ENCODE data around the gene AMIGO1. TPM values are rescaled to one million over a fixed set of nuclear protein-coding genes. Genes with fewer than 3 reads are reported as not detected.

The AMIGO1 gene
- total RNA-seq, 1 experiment from 2014 or later = 0.10 TPM

- ChIA-PET RAD21 (ENCODE audit: low non-redundant PET in 1 of 2, low total read pairs in 2 of 2, uncharacterized antibody in 2 of 2, unreplicated experiment in 2 of 2) (no interaction called here), CTCF (interaction anchor here (2.1 to 2.3 kb wide), 2 partner anchors 9 to 30 kb away, joined by 6 to 8 read pairs; partner anchors contain the start of gene CYB561D1), POLR2A (no interaction called here)
- Histone ChIP-seq H3K9me3 (ENCODE audit: control insufficient read depth in 1 of 2, insufficient read depth in 1 of 2, low read depth in 1 of 2, low read length in 2 of 2) (no peaks in the 10 kb centered on the region), H2AFZ (ENCODE audit: low read depth, low read length, poor library complexity, severe bottlenecking) (no peak overlapping the region), H3K9me2 (ENCODE audit: insufficient read depth) (no peaks in the 10 kb centered on the region; the same call in 1 of the 2 replicates), H3K4me2 (ENCODE audit: low read length) (no peak overlapping the region), H3K79me2 (ENCODE audit: insufficient read depth, low read length) (no peaks in the 10 kb centered on the region), H3K4me1 (ENCODE audit: control insufficient read depth in 1 of 2, insufficient read depth in 2 of 2, low read length in 2 of 2) (peaks cover 0 to 3% of the 10 kb centered on the region in 2 experiments; a peak in 1 of 4 replicates), H3K36me3 (ENCODE audit: control insufficient read depth in 1 of 2, insufficient read depth in 2 of 2, low read length in 2 of 2) (0 out of 4 replicates have a peak, but pooled peaks cover 0 to 3% of the 10 kb centered on the region in 2 experiments), H3K27me3 (ENCODE audit: insufficient read depth, low read length) (no peaks in the 10 kb centered on the region), H4K20me1 (ENCODE audit: insufficient read depth) (no peaks in the 10 kb centered on the region), H3K9ac (ENCODE audit: low read length) (no peak overlapping the region), H3K27ac (ENCODE audit: low read depth, low read length) (no peak overlapping the region), H3K4me3 (replicated peaks in 1 of 2; ENCODE audit: low read depth in 1 of 2, low read length in 2 of 2) (no peak overlapping the region)
- no TSS peak for BruUV-seq (replicated peaks)
- DNase-seq (ENCODE audit: low read depth, low spot score) = no peak
- no peak for ATAC-seq
- TF ChIP-seq YY1 (IDR thresholded peaks at IDR 0.05; ENCODE audit: extremely low read depth, insufficient replicate concordance, low read depth, low read length) (no peak), ZFX (IDR thresholded peaks at IDR 0.05) (no peak), POLR2AphosphoS5 (IDR thresholded peaks at IDR 0.05; ENCODE audit: low read depth, low read length) (no peak), SRF (IDR thresholded peaks at IDR 0.05; ENCODE audit: low read depth) (no peak)
- intact Hi-C loops (cut with micrococcal nuclease) = no loop called here
Observed at GRCh38 chr1:109502364-109502851, 7.1 kb downstream of the AMIGO1 start.

- TF ChIP-seq EZH2 (IDR thresholded peaks at IDR 0.05) (no peak), SIN3A (IDR thresholded peaks at IDR 0.05; ENCODE audit: low read depth) (no peak), EZH2phosphoT487 (IDR thresholded peaks at IDR 0.05; ENCODE audit: borderline replicate concordance) (no peak), REST (IDR thresholded peaks at IDR 0.05; ENCODE audit: low read depth) (no peak), YY1 (IDR thresholded peaks at IDR 0.05; ENCODE audit: extremely low read depth, insufficient replicate concordance, low read depth, low read length) (no peak), ZNF274 (IDR thresholded peaks at IDR 0.05; ENCODE audit: low read depth, low read length) (no peak), CEBPB (IDR thresholded peaks at IDR 0.05; ENCODE audit: low read depth) (no peak), ZBTB33 (IDR thresholded peaks at IDR 0.05; ENCODE audit: extremely low read depth, insufficient replicate concordance, low read length) (no peak), POLR2A (IDR thresholded peaks at IDR 0.05; ENCODE audit: borderline replicate concordance, extremely low read depth, insufficient read depth, insufficient read length) (no peak), MAX (IDR thresholded peaks at IDR 0.05) (no peak), ZFX (IDR thresholded peaks at IDR 0.05) (no peak)
- POLR2A ChIA-PET = no interaction called here
- H3K36me3 ChIP-seq (ENCODE audit: control insufficient read depth in 1 of 2, insufficient read depth in 2 of 2, low read length in 2 of 2) = peaks cover 0 to 4% of the 10 kb centered on the region in 2 experiments; a peak in 1 of 4 replicates
- no peaks in the 10 kb centered on the region for H3K9me3 ChIP-seq (ENCODE audit: control insufficient read depth in 1 of 2, insufficient read depth in 1 of 2, low read depth in 1 of 2, low read length in 2 of 2)
- ATAC-seq = no peak
- intact Hi-C loops (cut with micrococcal nuclease) = no loop called here
- H3K4me1 ChIP-seq (ENCODE audit: control insufficient read depth in 1 of 2, insufficient read depth in 2 of 2, low read length in 2 of 2) = peaks cover 0 to 3% of the 10 kb centered on the region in 2 experiments; a peak in 1 of 4 replicates
- H3K9ac ChIP-seq (ENCODE audit: low read length) = no peak overlapping the region
- CTCF ChIA-PET = interaction anchor here (2.1 to 2.3 kb wide), 2 partner anchors 8 to 31 kb away, joined by 6 to 8 read pairs; partner anchors contain the start of gene CYB561D1
- no peak overlapping the region for H3K4me2 ChIP-seq (ENCODE audit: low read length)
- H3K9me2 ChIP-seq (ENCODE audit: insufficient read depth) = no peaks in the 10 kb centered on the region; the same call in 1 of the 2 replicates
- RAD21 ChIA-PET (ENCODE audit: low non-redundant PET in 1 of 2, low total read pairs in 2 of 2, uncharacterized antibody in 2 of 2, unreplicated experiment in 2 of 2) = no interaction called here
- H3K79me2 ChIP-seq (ENCODE audit: insufficient read depth, low read length) = no peaks in the 10 kb centered on the region
- H3K27ac ChIP-seq (ENCODE audit: low read depth, low read length) = no peak overlapping the region
- DNase-seq (ENCODE audit: low read depth, low spot score) = no peak
- no TSS peak for BruUV-seq (replicated peaks)
- no peaks in the 10 kb centered on the region for H4K20me1 ChIP-seq (ENCODE audit: insufficient read depth)
- H3K4me3 ChIP-seq (replicated peaks in 1 of 2; ENCODE audit: low read depth in 1 of 2, low read length in 2 of 2) = no peak overlapping the region
- H2AFZ ChIP-seq (ENCODE audit: low read depth, low read length, poor library complexity, severe bottlenecking) = no peak overlapping the region
- no peaks in the 10 kb centered on the region for H3K27me3 ChIP-seq (ENCODE audit: insufficient read depth, low read length)
Observed at GRCh38 chr1:109501644-109502363, 7.7 kb downstream of the AMIGO1 start.
